A549 (cell line): ENCODE measurements around the gene KLHL29. TPM values are rescaled to one million over a fixed set of nuclear protein-coding genes. Genes with fewer than 3 reads are reported as not detected.

Source experiments
- ATAC-seq, 2 experiments: fragments of 200-7000 bp in 1 of 2; fragments of >200 bp in 1 of 2; cut with Nextera tagmentation in 1 of 2; cut with Tn5 transposase in 1 of 2; 3 replicates each; pipeline versions ENCODE4 v1.8.0 to v1.9.1; 2018 to 2020; ENCODE audit warnings: mild to moderate bottlenecking in 1 of 2, moderate library complexity in 1 of 2
- CTCF ChIA-PET: fragments of 300-600 bp; sonication (Branson Sonifier 250); formaldehyde crosslinking; extraction: SDS; loops from one replicate; lab custom pipeline; 2021; ENCODE audit warnings: antibody characterized with exemption, inconsistent platforms; lab: Yijun Ruan, JAX
- POLR2A ChIA-PET: fragments of 350-600 bp; formaldehyde crosslinking; extraction: SDS; loops from one replicate; lab custom pipeline; 2021; ENCODE audit warnings: antibody characterized with exemption, inconsistent platforms; lab: Yijun Ruan, JAX
- DNase-seq, 2 experiments: peaks; one replicate each; pipeline versions ENCODE4 v3.0.0 to v3.0.0-alpha.2; 2011 to 2016; ENCODE audit warnings: low read depth in 1 of 2, low spot score in 1 of 2
- FAIRE-seq: peaks from 2 replicates; lab custom pipeline; 2011; peaks lifted over from hg19 to GRCh38; lab: Jason Lieb, UNC
- H3K27ac ChIP-seq, 2 experiments: fragments of >200 bp; sonication (Bioruptor Twin); formaldehyde crosslinking; 3 replicates each; pipeline ENCODE4 v1.5.1; 2016 to 2017
- H3K4me1 ChIP-seq: fragments of >200 bp; sonication (Bioruptor Twin); formaldehyde crosslinking; 3 replicates; pipeline ENCODE4 v1.6.1; 2016
- H3K4me2 ChIP-seq: fragments of >200 bp; sonication (Bioruptor Twin); formaldehyde crosslinking; 3 replicates; pipeline ENCODE4 v1.6.1; 2016
- H3K4me3 ChIP-seq: fragments of >200 bp; sonication (Bioruptor Twin); formaldehyde crosslinking; 3 replicates; pipeline ENCODE4 v1.5.1; 2016
- H3K9me3 ChIP-seq: fragments of >200 bp; sonication (Bioruptor Twin); formaldehyde crosslinking; 3 replicates; pipeline ENCODE4 v1.6.1; 2016
- BCL3 ChIP-seq: fragments of >200 bp; sonication (Bioruptor Twin); formaldehyde crosslinking; IDR thresholded peaks from 3 replicates; pipeline ENCODE4 v1.6.1; 2016
- CHD2 ChIP-seq: fragments of 150-350 bp; IDR thresholded peaks from 2 replicates; pipeline ENCODE4 v1.6.1; 2014; ENCODE audit warnings: low read length; ENCODE audit not compliant: partially characterized antibody
- EHMT2 ChIP-seq: fragments of 200-600 bp; sonication (generic); IDR thresholded peaks from 2 replicates; pipeline ENCODE4 v1.6.1; 2016; ENCODE audit warnings: antibody characterized with exemption, low read depth, mild to moderate bottlenecking, moderate library complexity
- FOSB ChIP-seq: fragments of 250-450 bp; sonication (Bioruptor Pico); IDR thresholded peaks from 2 replicates; pipeline ENCODE4 v1.5.0; 2020; ENCODE audit warnings: mild to moderate bottlenecking, moderate library complexity
- HMGXB4 ChIP-seq: fragments of 250-450 bp; sonication (Bioruptor Pico); IDR thresholded peaks from 2 replicates; pipeline ENCODE4 v1.5.0; 2021; ENCODE audit warnings: mild to moderate bottlenecking, moderate library complexity, borderline replicate concordance
- JUN ChIP-seq, 2 experiments: fragments of >200 bp; sonication (Bioruptor Twin); formaldehyde crosslinking; IDR thresholded peaks; 2 replicates in 1 of 2; 3 replicates in 1 of 2; pipeline ENCODE4 v1.6.1; 2016 to 2017
- KDM1A ChIP-seq: fragments of 200-600 bp; sonication (generic); IDR thresholded peaks from 2 replicates; pipeline ENCODE4 v1.6.1; 2016; ENCODE audit warnings: low read depth, mild to moderate bottlenecking
- MAFK ChIP-seq: fragments of 450-650 bp; IDR thresholded peaks from 2 replicates; pipeline ENCODE4 v1.6.1; 2014; ENCODE audit not compliant: partially characterized antibody
- MAZ ChIP-seq: fragments of 150-350 bp; IDR thresholded peaks from 2 replicates; pipeline ENCODE4 v1.6.1; 2014; ENCODE audit warnings: antibody characterized with exemption, low read depth, low read length, borderline replicate concordance
- MYC ChIP-seq: IDR thresholded peaks from 2 replicates; pipeline ENCODE4 v1.6.1; 2012; ENCODE audit warnings: mild to moderate bottlenecking, inconsistent platforms, low read length, improper control_type of control experiment, borderline replicate concordance
- NR3C1 ChIP-seq: fragments of >200 bp; sonication (Bioruptor Twin); formaldehyde crosslinking; IDR thresholded peaks from 3 replicates; pipeline ENCODE4 v1.6.1; 2017
- POLR2A ChIP-seq: IDR thresholded peaks from 2 replicates; pipeline ENCODE4 v1.6.1; 2012; ENCODE audit warnings: mild to moderate bottlenecking, low read length
- POLR2AphosphoS2 ChIP-seq: conservative IDR thresholded peaks from 2 replicates; pipeline ENCODE4 v1.6.1; 2012; ENCODE audit warnings: low read length, improper control_type of control experiment, inconsistent platforms
- RCOR1 ChIP-seq: fragments of 150-350 bp; IDR thresholded peaks from 2 replicates; pipeline ENCODE4 v1.6.1; 2014; ENCODE audit warnings: antibody characterized with exemption, low read length, low read depth
- RFX5 ChIP-seq: fragments of 450-650 bp; IDR thresholded peaks from 2 replicates; pipeline ENCODE4 v1.7.1; 2014; ENCODE audit warnings: antibody characterized with exemption, mild to moderate bottlenecking, moderate library complexity
- WGBS: methylation state at CpG from one replicate; pipeline ENCODE4 v1.1.6; 2017; ENCODE audit errors: missing lambda C conversion rate; 5-methylcytosine and 5-hydroxymethylcytosine counted together
- polyA plus RNA-seq, 4 experiments: library from polyadenylated mRNA; depleted of rRNA in 3 of 4; stranded (reverse); fragments of >200 nt; fragmentation: RNase III in 1 of 4; extraction: RNeasy Plus Mini Kit Qiagen cat#74134 plus additional on column Dnase treatment in 1 of 4; gene quantifications; 2 replicates in 3 of 4; 3 replicates in 1 of 4; pipeline ENCODE4 v1.2.3, GENCODE V29; 2011 to 2017
- TF ChIP-seq, protein P1 (sequence below): IDR thresholded peaks from 2 replicates; pipeline ENCODE4 v1.6.1; 2012; ENCODE audit warnings: low read depth, borderline replicate concordance

KLHL29 gene
- polyA plus RNA-seq, 2 of the 4 experiments (the other 2 are of a cell fraction), result 1.3 to 2.5 TPM

DNA sequence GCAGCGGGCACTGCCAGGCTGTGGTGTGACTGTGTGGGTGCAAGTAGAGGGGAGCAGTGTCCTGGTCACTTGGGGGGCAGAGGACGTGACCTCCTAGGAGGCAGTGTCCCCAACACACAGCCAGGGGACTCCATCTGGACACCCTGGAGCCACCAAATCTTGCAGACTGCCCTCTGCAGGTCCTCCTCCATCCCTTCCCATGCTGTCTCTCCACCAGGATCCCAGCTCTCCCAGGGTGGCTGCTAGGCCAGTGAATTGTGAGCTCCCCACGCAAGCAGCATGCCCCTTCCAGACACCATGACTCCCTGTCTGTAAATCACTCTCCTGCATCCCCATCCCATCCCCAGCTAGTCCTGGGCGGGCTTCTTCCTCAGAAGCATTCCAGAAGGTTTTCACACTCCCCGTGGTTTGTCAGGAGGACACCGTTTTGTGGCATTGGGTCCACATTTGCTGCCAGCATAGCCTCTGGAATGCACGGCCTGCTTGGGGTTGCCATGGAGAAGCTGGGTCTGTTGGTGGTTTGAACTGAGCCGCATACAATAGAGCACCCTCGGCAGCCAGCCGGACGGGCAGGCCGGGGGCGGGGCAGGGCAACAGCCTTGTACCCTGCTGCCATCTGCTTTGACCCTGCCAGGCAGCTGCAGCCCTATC, 210.7 kb downstream of the KLHL29 start:
- CTCF ChIA-PET, result interaction anchor here (0.6 kb wide), 1 partner anchor 9 kb away, joined by 3 read pairs; no protein-coding TSS in a partner anchor
- WGBS, result 77% methylated on average over 12 of the region's 13 CpGs
- no peak overlapping the region for H3K27ac ChIP-seq
- ATAC-seq, result peak; percentile 36 to 61; a peak in 3 of 6 replicates
- no peaks in the 10 kb centered on the region for H3K9me3 ChIP-seq
- POLR2A ChIA-PET, result no interaction called here
- FAIRE-seq, result no peak
- no peaks in the 10 kb centered on the region for H3K4me1 ChIP-seq
- H3K4me2 ChIP-seq, result no peak overlapping the region
- no peak for DNase-seq
- TF ChIP-seq MAZ (no peak), FOSB (no peak), NR3C1 (no peak), RCOR1 (no peak), MAFK (no peak), HMGXB4 (CRISPR knock-in tag) (no peak)
- no peak overlapping the region for H3K4me3 ChIP-seq

DNA sequence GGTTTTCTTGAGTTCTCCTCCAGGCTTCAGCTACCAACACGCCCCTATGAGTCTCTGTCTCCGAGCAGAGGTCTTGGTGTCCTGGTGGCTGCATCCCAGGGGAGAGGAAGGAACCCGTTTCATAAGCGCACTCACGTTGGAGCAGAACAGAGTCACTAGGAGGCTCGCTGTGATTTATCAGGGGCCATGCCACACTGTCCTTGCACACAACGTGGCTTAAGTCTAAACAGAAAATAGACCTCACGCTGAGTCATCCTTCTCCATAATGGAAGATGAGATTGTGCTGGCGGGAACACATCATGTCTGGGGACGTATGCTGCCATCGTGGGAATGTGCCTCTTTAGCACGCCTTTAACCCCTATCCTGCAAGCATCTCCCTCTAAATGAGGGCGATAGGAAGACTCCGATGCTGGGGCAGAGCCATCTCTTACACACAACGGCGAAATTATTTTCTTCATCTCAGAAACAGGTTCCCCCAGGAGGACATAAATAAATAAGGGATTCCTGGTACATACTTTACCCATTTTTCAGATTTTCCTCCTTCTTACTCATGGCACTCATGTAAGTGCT, 211.4 kb downstream of the KLHL29 start:
- no peak for FAIRE-seq
- H3K4me1 ChIP-seq, result no peaks in the 10 kb centered on the region
- CTCF ChIA-PET, result no interaction called here
- no peaks in the 10 kb centered on the region for H3K9me3 ChIP-seq
- WGBS, result 87% methylated on average over 16 of the region's 16 CpGs
- H3K4me2 ChIP-seq, result no peak overlapping the region
- TF ChIP-seq KDM1A (no peak), RFX5 (no peak), CHD2 (no peak), EHMT2 (no peak)
- TF ChIP-seq, all 56 proteins: peak for 0
- Histone ChIP-seq H3K27ac (no peak overlapping the region), H3K4me3 (no peak overlapping the region)
- DNase-seq (no peak), ATAC-seq (no peak)
- POLR2A ChIA-PET, result no interaction called here

GRCh38 chr2:23597687-23598086, 212.7 kb downstream of the KLHL29 start:
- TF ChIP-seq, protein P1, sequence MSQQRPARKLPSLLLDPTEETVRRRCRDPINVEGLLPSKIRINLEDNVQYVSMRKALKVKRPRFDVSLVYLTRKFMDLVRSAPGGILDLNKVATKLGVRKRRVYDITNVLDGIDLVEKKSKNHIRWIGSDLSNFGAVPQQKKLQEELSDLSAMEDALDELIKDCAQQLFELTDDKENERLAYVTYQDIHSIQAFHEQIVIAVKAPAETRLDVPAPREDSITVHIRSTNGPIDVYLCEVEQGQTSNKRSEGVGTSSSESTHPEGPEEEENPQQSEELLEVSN, result no peak
- TF ChIP-seq JUN (IDR thresholded peaks at IDR 0.05) (no peak), MYC (no peak), POLR2A (no peak), POLR2AphosphoS2 (no peak)
- FAIRE-seq (no peak), DNase-seq (no peak), ATAC-seq (no peak)
- ChIA-PET POLR2A (no interaction called here), CTCF (no interaction called here)
- 80% methylated on average over 9 of the region's 9 CpGs for WGBS
- Histone ChIP-seq H3K27ac (no peak overlapping the region), H3K4me3 (no peak overlapping the region), H3K4me1 (peaks cover 10% of the 10 kb centered on the region; the same call in 2 of the 3 replicates), H3K4me2 (no peak overlapping the region), H3K9me3 (no peaks in the 10 kb centered on the region)

- Histone ChIP-seq H3K9me3 (no peaks in the 10 kb centered on the region), H3K4me3 (no peak overlapping the region), H3K4me1 (peaks cover 11% of the 10 kb centered on the region; the same call in 2 of the 3 replicates), H3K27ac (no peak overlapping the region), H3K4me2 (no peak overlapping the region)
- CTCF ChIA-PET, result interaction anchor here (1.1 kb wide), 1 partner anchor 9 kb away, joined by 3 read pairs; no protein-coding TSS in a partner anchor
- POLR2A ChIA-PET, result no interaction called here
- 84% methylated on average over 6 of the region's 6 CpGs for WGBS
- DNase-seq (no peak), ATAC-seq (no peak), FAIRE-seq (no peak)
- no peak for TF ChIP-seq BCL3
Observed at GRCh38 chr2:23599006-23599405, 214.0 kb downstream of the KLHL29 start.
